ENCODE results near the gene LY6G5B. TPM values are rescaled to one million over a fixed set of nuclear protein-coding genes. Genes with fewer than 3 reads are reported as not detected.

The LY6G5B gene
- total RNA-seq, 1 donor, result 9.8 TPM

Other genes starting within 250 kb of the LY6G5B start
- 29.2 TPM for gene MICB, start 171.8 kb upstream of the LY6G5B start, total RNA-seq
- not detected for gene MCCD1, start 141.0 kb upstream of the LY6G5B start, total RNA-seq
- gene DDX39B, start 128.0 kb upstream of the LY6G5B start, total RNA-seq, result 183 TPM
- gene ATP6V1G2, start 123.4 kb upstream of the LY6G5B start, total RNA-seq, result 0.73 TPM
- gene NFKBIL1, start 122.4 kb upstream of the LY6G5B start, total RNA-seq, result 9.8 TPM
- 2.5 TPM for gene LTA, start 97.7 kb upstream of the LY6G5B start, total RNA-seq
- 230 TPM for gene TNF, start 94.4 kb upstream of the LY6G5B start, total RNA-seq
- 191 TPM for gene LTB, start 87.6 kb upstream of the LY6G5B start, total RNA-seq
- 200 TPM for gene LST1, start 83.7 kb upstream of the LY6G5B start, total RNA-seq
- gene NCR3, start 77.0 kb upstream of the LY6G5B start, total RNA-seq, result 9.2 TPM
- gene AIF1, start 54.7 kb upstream of the LY6G5B start, total RNA-seq, result 245 TPM
- gene PRRC2A, start 49.3 kb upstream of the LY6G5B start, total RNA-seq, result 67.0 TPM
- 81.3 TPM for gene BAG6, start 17.3 kb upstream of the LY6G5B start, total RNA-seq
- gene APOM, start 14.1 kb upstream of the LY6G5B start, total RNA-seq, result 3.0 TPM
- 14.6 TPM for gene C6orf47, start 9.2 kb upstream of the LY6G5B start, total RNA-seq
- 11.9 TPM for gene GPANK1, start 5.0 kb upstream of the LY6G5B start, total RNA-seq
- gene CSNK2B, start 3.9 kb upstream of the LY6G5B start, total RNA-seq, result 124 TPM
- 1.2 TPM for gene LY6G5C, start 11.1 kb downstream of the LY6G5B start, total RNA-seq
- 36.9 TPM for gene ABHD16A, start 33.3 kb downstream of the LY6G5B start, total RNA-seq
- 7.7 TPM for gene LY6G6F, start 36.9 kb downstream of the LY6G5B start, total RNA-seq
- gene LY6G6D, start 45.4 kb downstream of the LY6G5B start, total RNA-seq, result 1.0 TPM
- not detected for gene LY6G6C, start 51.8 kb downstream of the LY6G5B start, total RNA-seq
- 11.5 TPM for gene MPIG6B, start 53.4 kb downstream of the LY6G5B start, total RNA-seq
- gene DDAH2, start 59.3 kb downstream of the LY6G5B start, total RNA-seq, result 9.8 TPM
- gene CLIC1, start 66.6 kb downstream of the LY6G5B start, total RNA-seq, result 421 TPM
- 6.1 TPM for gene MSH5, start 70.0 kb downstream of the LY6G5B start, total RNA-seq
- 0.63 TPM for gene SAPCD1, start 92.7 kb downstream of the LY6G5B start, total RNA-seq
- gene VWA7, start 107.4 kb downstream of the LY6G5B start, total RNA-seq, result 0.31 TPM
- gene VARS1, start 125.8 kb downstream of the LY6G5B start, total RNA-seq, result 12.3 TPM
- 15.4 TPM for gene LSM2, start 137.0 kb downstream of the LY6G5B start, total RNA-seq
- gene HSPA1L, start 145.3 kb downstream of the LY6G5B start, total RNA-seq, result 2.7 TPM
- gene HSPA1A, start 145.6 kb downstream of the LY6G5B start, total RNA-seq, result 16.6 TPM
- 13.3 TPM for gene HSPA1B, start 157.8 kb downstream of the LY6G5B start, total RNA-seq
- 19.4 TPM for gene NEU1, start 192.8 kb downstream of the LY6G5B start, total RNA-seq
- gene SLC44A4, start 209.0 kb downstream of the LY6G5B start, total RNA-seq, result 0.10 TPM
- gene EHMT2, start 227.7 kb downstream of the LY6G5B start, total RNA-seq, result 14.4 TPM
- 0.21 TPM for gene ZBTB12, start 232.1 kb downstream of the LY6G5B start, total RNA-seq